ENCODE results near the gene MVB12A.
A peak's percentile ranks its signal among the peaks of the same experiment; 100 is the strongest.

The MVB12A gene

GRCh38 chr19:17436874-17437267 is 17.0 kb downstream of the MVB12A start:
- intact Hi-C loops (cut with DNase I): no loop called here
- DNase-seq: no peak

GRCh38 chr19:17441241-17442021 is 21.6 kb downstream of the MVB12A start:
- intact Hi-C loops (cut with DNase I): no loop called here
- peak in 2 of 10 donors; percentile 10 to 38 for DNase-seq

- intact Hi-C loops (cut with DNase I): no loop called here
- no peak for DNase-seq
Observed at GRCh38 chr19:17445526-17446165, 25.8 kb downstream of the MVB12A start.

GRCh38 chr19:17447704-17448130 is 27.9 kb downstream of the MVB12A start:
- peak in 2 of 10 donors; percentile 12 to 36 for DNase-seq
- intact Hi-C loops (cut with DNase I): no loop called here

- peak in 5 of 10 donors; percentile 18 to 85 (median 40) for DNase-seq
Observed at GRCh38 chr19:17448131-17448967, 28.5 kb downstream of the MVB12A start, which contains the start of gene TMEM221. TMEM221 (minus strand) TSS chr19:17448668; CDS start chr19:17448462, 206 bp downstream.

GRCh38 chr19:17450264-17451075 is 30.6 kb downstream of the MVB12A start:
- no peak for DNase-seq
- intact Hi-C loops (cut with DNase I): loop anchor here (10.0 kb wide), 1 partner anchor 404 kb away; the partner anchor contains the start of gene RPL18A

More at GRCh38 chr19:17448131-17448967, 28.5 kb downstream of the MVB12A start, which contains the start of gene TMEM221:
- intact Hi-C loops (cut with DNase I): no loop called here

- DNase-seq: no peak
- intact Hi-C loops (cut with DNase I): loop anchor here (10.0 kb wide), 1 partner anchor 403 kb away; the partner anchor contains the start of gene RPL18A
Observed at GRCh38 chr19:17451820-17452219, 32.0 kb downstream of the MVB12A start.

- intact Hi-C loops (cut with DNase I): loop anchor here (10.0 kb wide), 1 partner anchor 400 kb away; the partner anchor contains the start of gene RPL18A
- DNase-seq: peak in 1 of 10 donors; percentile 30
Observed at GRCh38 chr19:17454576-17455071, 34.8 kb downstream of the MVB12A start.

GRCh38 chr19:17455308-17456123 is 35.7 kb downstream of the MVB12A start:
- intact Hi-C loops (cut with DNase I): loop anchor here (10.0 kb wide), 1 partner anchor 399 kb away; the partner anchor contains the start of gene RPL18A
- DNase-seq: peak in 2 of 10 donors; percentile 48 to 52

- intact Hi-C loops (cut with DNase I): loop anchor here (10.0 kb wide), 1 partner anchor 399 kb away; the partner anchor contains the start of gene RPL18A
- no peak for DNase-seq
Observed at GRCh38 chr19:17456127-17456526, 36.3 kb downstream of the MVB12A start.

GRCh38 chr19:17457616-17458015 is 37.8 kb downstream of the MVB12A start:
- no peak for DNase-seq
- intact Hi-C loops (cut with DNase I): loop anchor here (10.0 kb wide), 1 partner anchor 397 kb away; the partner anchor contains the start of gene RPL18A

GRCh38 chr19:17458970-17459369 is 39.1 kb downstream of the MVB12A start:
- intact Hi-C loops (cut with DNase I): loop anchor here (10.0 kb wide), 1 partner anchor 396 kb away; the partner anchor contains the start of gene RPL18A
- DNase-seq: peak in 1 of 10 donors; percentile 7

- intact Hi-C loops (cut with DNase I): no loop called here
- peak in 3 of 10 donors; percentile 18 to 69 (median 53) for DNase-seq
Observed at GRCh38 chr19:17460372-17461230, 40.8 kb downstream of the MVB12A start, which contains the start of gene NXNL1. NXNL1 (minus strand) TSS chr19:17460926; CDS start chr19:17460869, 57 bp downstream.

- intact Hi-C loops (cut with DNase I): no loop called here
- DNase-seq: peak in 2 of 10 donors; percentile 18 to 26
Observed at GRCh38 chr19:17466487-17466850, 46.6 kb downstream of the MVB12A start.

- intact Hi-C loops (cut with DNase I): no loop called here
- peak in 2 of 10 donors; percentile 41 to 52 for DNase-seq
Observed at GRCh38 chr19:17467471-17468301, 47.8 kb downstream of the MVB12A start.

All from posterior cingulate gyrus (tissue), 11 donors.